Trophoblast cell (in vitro differentiated cells and primary cell): Measurements from ENCODE around the gene SLC10A1.

Experiments
- DNase-seq, 2 donors: peaks; one replicate each; pipeline ENCODE4 v3.0.0-alpha.2; 2016
- H2AFZ ChIP-seq: 2 replicates; pipeline ENCODE4 v1.6.1; 2013; ENCODE audit warnings: low read length, moderate library complexity, mild to moderate bottlenecking; ENCODE audit not compliant: insufficient read depth, poor library complexity
- H2AK5ac ChIP-seq: 2 replicates; pipeline ENCODE4 v1.6.1; 2013; ENCODE audit warnings: mild to moderate bottlenecking, low read length
- H2BK120ac ChIP-seq: 2 replicates; pipeline ENCODE4 v1.6.1; 2013; ENCODE audit warnings: low read length, mild to moderate bottlenecking, moderate library complexity; ENCODE audit not compliant: insufficient read depth, poor library complexity
- H2BK12ac ChIP-seq: 2 replicates; pipeline ENCODE4 v1.6.1; 2013; ENCODE audit warnings: mild to moderate bottlenecking, low read length, moderate library complexity
- H2BK5ac ChIP-seq: 2 replicates; pipeline ENCODE4 v1.6.1; 2013; ENCODE audit warnings: low read length, low read depth, moderate library complexity, mild to moderate bottlenecking; ENCODE audit not compliant: poor library complexity
- H3K14ac ChIP-seq: 2 replicates; pipeline ENCODE4 v1.6.1; 2013; ENCODE audit warnings: mild to moderate bottlenecking, low read length
- H3K18ac ChIP-seq: 2 replicates; pipeline ENCODE4 v1.6.1; 2013; ENCODE audit warnings: mild to moderate bottlenecking, low read length
- H3K23ac ChIP-seq: 2 replicates; pipeline ENCODE4 v1.6.1; 2013; ENCODE audit warnings: low read length
- H3K27ac ChIP-seq: 2 replicates; pipeline ENCODE4 v1.5.1; 2013; ENCODE audit warnings: low read depth, mild to moderate bottlenecking, inconsistent platforms, low read length, moderate library complexity
- H3K27me3 ChIP-seq: 2 replicates; pipeline ENCODE4 v1.6.1; 2013; ENCODE audit warnings: inconsistent platforms, mild to moderate bottlenecking, low read length, moderate library complexity; ENCODE audit not compliant: insufficient read depth
- H3K36me3 ChIP-seq, 2 experiments: 1 replicate in 1 of 2; 2 replicates in 1 of 2; pipeline ENCODE4 v1.6.1; 2013; ENCODE audit warnings: low read length in 2 of 2, mild to moderate bottlenecking in 2 of 2, moderate library complexity in 1 of 2; ENCODE audit not compliant: insufficient read depth in 2 of 2, control insufficient read depth in 1 of 2
- H3K4ac ChIP-seq: 2 replicates; pipeline ENCODE4 v1.6.1; 2013; ENCODE audit warnings: low read depth, mild to moderate bottlenecking, low read length, moderate library complexity
- H3K4me1 ChIP-seq, 2 experiments: 1 replicate in 1 of 2; 2 replicates in 1 of 2; pipeline ENCODE4 v1.6.1; 2013; ENCODE audit warnings: low read length in 2 of 2, mild to moderate bottlenecking in 2 of 2, moderate library complexity in 1 of 2; ENCODE audit not compliant: insufficient read depth in 2 of 2, control insufficient read depth in 1 of 2
- H3K4me2 ChIP-seq: 2 replicates; pipeline ENCODE4 v1.6.1; 2013; ENCODE audit warnings: inconsistent platforms, mild to moderate bottlenecking, low read length, moderate library complexity
- H3K4me3 ChIP-seq: 2 replicates; pipeline ENCODE4 v1.5.1; 2013; ENCODE audit warnings: mild to moderate bottlenecking, low read depth, low read length, inconsistent platforms
- H3K79me1 ChIP-seq: one replicate; pipeline ENCODE4 v1.6.1; 2013; ENCODE audit warnings: low read length
- H3K79me2 ChIP-seq: 2 replicates; pipeline ENCODE4 v1.6.1; 2013; ENCODE audit warnings: low read length, mild to moderate bottlenecking; ENCODE audit not compliant: control insufficient read depth, insufficient read depth, poor library complexity
- H3K9ac ChIP-seq: 2 replicates; pipeline ENCODE4 v1.6.1; 2013; ENCODE audit warnings: mild to moderate bottlenecking, low read length
- H3K9me3 ChIP-seq: 2 replicates; pipeline ENCODE4 v1.6.1; 2013; ENCODE audit warnings: low read depth, mild to moderate bottlenecking, control low read depth, inconsistent platforms, low read length; ENCODE audit not compliant: insufficient read depth
- H4K12ac ChIP-seq: 2 replicates; pipeline ENCODE4 v1.6.1; 2013; ENCODE audit warnings: low read depth, mild to moderate bottlenecking, low read length, moderate library complexity
- H4K8ac ChIP-seq: 2 replicates; pipeline ENCODE4 v1.6.1; 2013; ENCODE audit warnings: low read depth, mild to moderate bottlenecking, low read length, moderate library complexity
- H4K91ac ChIP-seq: one replicate; pipeline ENCODE4 v1.6.1; 2013; ENCODE audit warnings: low read depth, mild to moderate bottlenecking, low read length, moderate library complexity
- WGBS: extraction: QIAGEN DNeasy Blood & Tissue Kit; methylation state at CpG from one replicate; pipeline ENCODE4 v1.1.7; 2013; ENCODE audit warnings: missing lambda C conversion rate; ENCODE audit not compliant: insufficient read length, insufficient coverage; ENCODE audit errors: extremely low coverage; 5-methylcytosine and 5-hydroxymethylcytosine counted together

Gene SLC10A1

DNA sequence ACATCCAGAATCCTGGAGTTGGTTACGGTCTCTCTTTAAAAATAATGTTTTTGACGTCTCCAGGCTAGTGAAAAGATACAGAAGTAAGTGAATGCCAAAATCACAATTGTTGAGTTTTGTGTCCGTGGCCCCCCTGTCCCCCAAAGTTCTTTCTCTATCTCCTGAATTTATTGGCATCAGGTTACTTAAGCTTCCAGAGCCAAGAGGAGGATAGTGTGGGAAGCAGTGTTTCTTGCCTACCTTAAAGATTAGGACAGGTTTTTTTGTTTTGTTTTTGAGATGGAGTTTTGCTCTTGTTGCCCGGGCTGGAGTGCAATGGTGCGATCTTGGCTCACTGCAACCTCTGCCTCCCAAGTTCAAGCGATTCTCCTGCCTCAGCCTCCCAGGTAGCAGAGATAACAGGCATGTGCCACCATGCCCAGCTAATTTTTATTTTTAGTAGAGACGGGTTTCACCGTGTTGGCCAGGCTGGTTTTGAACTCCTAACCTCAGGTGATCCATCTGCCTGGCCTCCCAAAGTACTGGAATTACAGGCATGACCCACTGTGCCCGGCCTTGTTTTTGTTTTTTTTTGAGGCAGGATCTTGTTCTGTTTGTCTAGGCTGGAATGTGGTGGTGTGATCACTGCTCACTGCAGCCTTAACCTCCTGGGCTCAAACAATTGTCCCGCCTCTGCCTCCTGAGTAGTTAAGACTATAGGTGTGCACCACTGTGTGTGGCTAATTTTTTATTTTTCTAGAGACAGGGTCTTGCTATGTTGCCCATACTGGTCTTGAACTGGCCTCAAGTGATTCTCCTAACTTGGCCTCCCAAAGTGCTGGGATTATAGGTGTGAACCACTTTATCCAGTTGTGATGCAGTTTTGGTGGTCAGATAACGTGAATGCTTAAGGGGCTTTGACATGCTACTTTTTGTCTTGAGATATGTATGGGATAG is 24.7 kb downstream of the SLC10A1 start:
- peaks cover 5% of the 10 kb centered on the region for H3K79me2 ChIP-seq
- H3K27ac ChIP-seq = no peak overlapping the region
- no peak overlapping the region for H2BK5ac ChIP-seq
- H4K91ac ChIP-seq = no peak overlapping the region
- no peak overlapping the region for H4K12ac ChIP-seq
- no peak overlapping the region for H3K4ac ChIP-seq
- H3K4me2 ChIP-seq = no peak overlapping the region
- no peak overlapping the region for H2AK5ac ChIP-seq
- H4K8ac ChIP-seq = no peak overlapping the region
- H3K18ac ChIP-seq = no peak overlapping the region
- no peaks in the 10 kb centered on the region for H3K27me3 ChIP-seq
- no peak overlapping the region for H2AFZ ChIP-seq
- H3K36me3 ChIP-seq = peaks cover 27 to 52% of the 10 kb centered on the region in 2 experiments
- DNase-seq = peak in 1 of 2 donors; percentile 29
- no peak overlapping the region for H3K9ac ChIP-seq
- peaks cover 0 to 8% of the 10 kb centered on the region in 2 experiments for H3K4me1 ChIP-seq
- no peak overlapping the region for H2BK12ac ChIP-seq
- H2BK120ac ChIP-seq = no peak overlapping the region
- WGBS = no CpG with 5 or more reads among the region's 11 CpGs
- H3K23ac ChIP-seq = no peak overlapping the region
- no peaks in the 10 kb centered on the region for H3K9me3 ChIP-seq
- no peak overlapping the region for H3K4me3 ChIP-seq
- H3K79me1 ChIP-seq = peaks cover 3% of the 10 kb centered on the region
- H3K14ac ChIP-seq = no peak overlapping the region

DNA sequence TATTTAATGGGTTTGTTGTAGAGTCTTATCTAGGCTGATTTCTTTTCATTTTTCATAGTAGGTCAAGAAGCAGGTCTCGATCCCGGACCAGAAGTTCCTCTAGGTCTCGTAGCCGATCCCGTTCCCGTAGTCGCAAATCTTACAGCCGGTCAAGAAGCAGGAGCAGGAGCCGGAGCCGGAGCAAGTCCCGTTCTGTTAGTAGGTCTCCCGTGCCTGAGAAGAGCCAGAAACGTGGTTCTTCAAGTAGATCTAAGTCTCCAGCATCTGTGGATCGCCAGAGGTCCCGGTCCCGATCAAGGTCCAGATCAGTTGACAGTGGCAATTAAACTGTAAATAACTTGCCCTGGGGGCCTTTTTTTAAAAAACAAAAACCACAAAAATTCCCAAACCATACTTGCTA is 25.9 kb downstream of the SLC10A1 start:
- no peaks in the 10 kb centered on the region for H3K27me3 ChIP-seq
- no peak overlapping the region for H3K23ac ChIP-seq
- no peak overlapping the region for H2BK5ac ChIP-seq
- no peak overlapping the region for H4K91ac ChIP-seq
- H3K79me1 ChIP-seq = peaks cover 12% of the 10 kb centered on the region
- no peak overlapping the region for H3K9ac ChIP-seq
- no peak overlapping the region for H3K18ac ChIP-seq
- H3K4me2 ChIP-seq = no peak overlapping the region
- no CpG with 5 or more reads among the region's 16 CpGs for WGBS
- H3K4me3 ChIP-seq = no peak overlapping the region
- H3K14ac ChIP-seq = no peak overlapping the region
- H3K4ac ChIP-seq = no peak overlapping the region
- no peaks in the 10 kb centered on the region for H3K9me3 ChIP-seq
- H3K27ac ChIP-seq = no peak overlapping the region
- H2BK12ac ChIP-seq = no peak overlapping the region
- H2BK120ac ChIP-seq = no peak overlapping the region
- no peak overlapping the region for H4K8ac ChIP-seq
- peaks cover 9% of the 10 kb centered on the region for H3K79me2 ChIP-seq
- peaks cover 26 to 52% of the 10 kb centered on the region in 2 experiments for H3K36me3 ChIP-seq
- DNase-seq = peak in 1 of 2 donors; percentile 47
- peaks cover 0 to 10% of the 10 kb centered on the region in 2 experiments for H3K4me1 ChIP-seq
- H2AK5ac ChIP-seq = no peak overlapping the region
- no peak overlapping the region for H4K12ac ChIP-seq
- no peak overlapping the region for H2AFZ ChIP-seq

DNA sequence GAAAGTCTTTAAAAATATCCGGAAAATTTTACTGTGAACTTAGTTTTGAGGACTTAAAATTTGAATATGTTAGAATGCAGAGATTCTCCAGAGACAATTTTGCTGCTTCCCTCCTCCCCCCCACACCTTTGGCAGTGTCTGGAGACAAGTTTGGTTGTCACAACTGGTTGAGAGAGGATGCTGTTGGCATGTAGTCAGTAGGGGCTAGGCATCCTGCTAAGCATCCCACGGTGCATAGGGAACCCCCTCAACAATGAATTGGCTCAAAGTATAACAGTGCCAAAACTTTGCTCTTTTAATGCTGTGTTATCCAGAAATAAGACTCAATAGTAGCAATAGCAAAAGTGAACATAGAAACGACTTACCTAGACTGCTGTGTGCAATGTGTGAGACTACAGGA is 26.5 kb downstream of the SLC10A1 start:
- no peak overlapping the region for H4K8ac ChIP-seq
- no CpG with 5 or more reads among the region's 3 CpGs for WGBS
- DNase-seq = no peak
- no peak overlapping the region for H3K14ac ChIP-seq
- H2BK5ac ChIP-seq = no peak overlapping the region
- H4K91ac ChIP-seq = no peak overlapping the region
- H2AFZ ChIP-seq = no peak overlapping the region
- H2BK12ac ChIP-seq = no peak overlapping the region
- H3K4me1 ChIP-seq = peaks cover 0 to 10% of the 10 kb centered on the region in 2 experiments
- H2BK120ac ChIP-seq = no peak overlapping the region
- H3K9ac ChIP-seq = no peak overlapping the region
- no peak overlapping the region for H3K18ac ChIP-seq
- no peak overlapping the region for H3K4ac ChIP-seq
- peak overlapping the region; percentile 49 for H3K4me2 ChIP-seq
- H4K12ac ChIP-seq = peak overlapping the region; percentile 56
- H3K79me2 ChIP-seq = peaks cover 9% of the 10 kb centered on the region
- peaks cover 12% of the 10 kb centered on the region for H3K79me1 ChIP-seq
- no peak overlapping the region for H3K27ac ChIP-seq
- H3K4me3 ChIP-seq = peak overlapping the region; percentile 53
- H3K36me3 ChIP-seq = peaks cover 24 to 48% of the 10 kb centered on the region in 2 experiments
- no peak overlapping the region for H3K23ac ChIP-seq
- no peaks in the 10 kb centered on the region for H3K27me3 ChIP-seq
- H3K9me3 ChIP-seq = no peaks in the 10 kb centered on the region
- no peak overlapping the region for H2AK5ac ChIP-seq

DNA sequence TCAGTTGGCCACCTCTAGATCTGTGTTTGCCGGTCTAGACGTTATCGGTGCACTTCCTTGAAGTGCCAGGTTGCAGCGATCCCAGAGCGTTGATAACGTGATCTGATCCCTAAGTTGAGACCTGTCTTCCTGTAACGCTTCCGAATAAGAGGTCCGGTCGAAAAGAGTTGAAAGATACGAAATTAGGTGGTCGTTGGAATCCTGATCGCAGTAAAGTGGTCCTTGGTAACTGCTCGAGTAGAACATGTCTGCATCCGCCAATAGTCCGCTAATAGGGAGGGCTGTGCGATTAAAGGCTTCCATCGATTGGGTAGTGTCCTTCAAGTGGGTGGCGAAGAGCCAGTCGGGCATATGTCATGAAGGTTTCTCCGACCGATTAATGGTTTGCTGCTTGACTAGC is 27.4 kb downstream of the SLC10A1 start:
- H3K79me1 ChIP-seq = peaks cover 12% of the 10 kb centered on the region
- H2BK120ac ChIP-seq = no peak overlapping the region
- H3K27me3 ChIP-seq = no peaks in the 10 kb centered on the region
- peaks cover 0 to 10% of the 10 kb centered on the region in 2 experiments for H3K4me1 ChIP-seq
- H4K12ac ChIP-seq = no peak overlapping the region
- H3K4ac ChIP-seq = peak overlapping the region; percentile 13
- no peak overlapping the region for H2AK5ac ChIP-seq
- H3K9ac ChIP-seq = no peak overlapping the region
- H3K4me3 ChIP-seq = no peak overlapping the region
- H3K79me2 ChIP-seq = peaks cover 9% of the 10 kb centered on the region
- no peak overlapping the region for H4K91ac ChIP-seq
- no peak overlapping the region for H3K27ac ChIP-seq
- H2AFZ ChIP-seq = no peak overlapping the region
- H2BK5ac ChIP-seq = no peak overlapping the region
- no peak overlapping the region for H3K4me2 ChIP-seq
- no peak overlapping the region for H3K23ac ChIP-seq
- WGBS = no CpG with 5 or more reads among the region's 22 CpGs
- H3K14ac ChIP-seq = no peak overlapping the region
- H3K18ac ChIP-seq = no peak overlapping the region
- no peaks in the 10 kb centered on the region for H3K9me3 ChIP-seq
- peak in 1 of 2 donors; percentile 35 for DNase-seq
- peaks cover 24 to 46% of the 10 kb centered on the region in 2 experiments for H3K36me3 ChIP-seq
- H4K8ac ChIP-seq = no peak overlapping the region
- no peak overlapping the region for H2BK12ac ChIP-seq
